Activated CD4-positive, alpha-beta T cell treated with anti-CD3 and anti-CD28 coated beads, Interleukin-2, amount 10 ng/mL, durations not matched to agents 24 days and 14 days (primary cell): ENCODE measurements around the gene DPP10. TPM values are rescaled to one million over a fixed set of nuclear protein-coding genes. Genes with fewer than 3 reads are reported as not detected.

Experiments used
- DNase-seq: peaks from one replicate; pipeline ENCODE4 v3.0.0; 2022
- H3K27ac Mint-ChIP-seq: one replicate; pipeline ENCODE4 v1.8.0; 2022; ENCODE audit warnings: mild to moderate bottlenecking, mixed read lengths
- H3K27me3 Mint-ChIP-seq: one replicate; pipeline ENCODE4 v1.8.0; 2022; ENCODE audit warnings: mixed read lengths
- H3K36me3 Mint-ChIP-seq: one replicate; pipeline ENCODE4 v1.8.0; 2022; ENCODE audit warnings: low read depth, mild to moderate bottlenecking, mixed read lengths
- H3K4me1 Mint-ChIP-seq: one replicate; pipeline ENCODE4 v1.8.0; 2021; ENCODE audit warnings: mixed read lengths
- H3K4me3 Mint-ChIP-seq: one replicate; pipeline ENCODE4 v1.8.0; 2022; ENCODE audit warnings: mild to moderate bottlenecking, moderate library complexity, mixed read lengths
- H3K9me3 Mint-ChIP-seq: one replicate; pipeline ENCODE4 v1.8.0; 2021; ENCODE audit warnings: mixed read lengths
- intact Hi-C: fragments of 100-400 bp; cut with micrococcal nuclease; formaldehyde crosslinking; loops from one replicate; pipeline ENCODE4 v1.15.1; 2023
- total RNA-seq: library from RNA; stranded (reverse); gene quantifications from 2 replicates; pipeline ENCODE4 v1.2.3, GENCODE V29; 2022

Gene DPP10
- total RNA-seq, 1 donor from 2014 or later: not detected

DNA sequence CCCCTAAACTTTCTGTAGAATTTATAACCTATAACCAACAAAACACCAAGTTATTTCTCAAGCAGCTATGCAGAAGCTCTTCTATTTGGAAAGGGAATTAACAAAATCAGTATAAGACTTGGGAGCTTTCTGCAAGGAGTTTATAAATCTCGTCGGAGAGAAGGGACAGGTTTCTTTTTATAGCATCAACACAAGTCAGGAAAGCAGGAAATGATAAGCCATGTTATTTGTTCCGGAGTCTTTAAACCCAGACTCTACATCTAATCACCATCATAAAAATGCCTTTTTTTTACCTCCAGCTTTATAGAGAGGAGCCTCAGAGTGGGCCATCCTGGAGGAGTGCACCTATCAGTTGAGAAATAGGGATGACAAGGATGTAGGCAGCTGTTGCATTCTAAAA, 137.1 kb downstream of the DPP10 start:
- Mint-ChIP-seq H3K9me3 (no peaks in the 10 kb centered on the region), H3K27me3 (no peaks in the 10 kb centered on the region), H3K4me3 (no peak overlapping the region), H3K36me3 (no peaks in the 10 kb centered on the region), H3K27ac (no peak overlapping the region), H3K4me1 (no peaks in the 10 kb centered on the region)
- no peak for DNase-seq
- intact Hi-C loops: no loop called here

DNA sequence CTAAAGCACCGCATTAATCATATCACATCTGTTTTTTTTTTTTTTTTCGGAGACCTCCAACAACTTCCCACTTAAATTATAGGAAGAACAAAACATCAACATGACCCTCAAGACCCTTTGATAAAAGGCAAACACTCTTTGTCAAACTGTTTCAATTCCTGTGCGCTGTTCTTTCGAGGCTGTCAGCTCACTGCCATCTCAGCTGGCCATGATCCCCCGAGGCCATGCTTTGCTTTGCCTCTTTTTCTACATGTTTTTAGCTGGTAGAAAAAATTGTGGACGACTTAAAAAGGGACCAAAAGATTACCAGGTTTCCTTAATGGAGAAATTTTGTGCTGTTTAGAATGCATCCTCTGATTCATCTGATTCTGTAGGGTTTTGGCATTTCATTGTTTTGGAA, 138.2 kb downstream of the DPP10 start:
- no peak overlapping the region for H3K4me3 Mint-ChIP-seq
- H3K4me1 Mint-ChIP-seq: no peaks in the 10 kb centered on the region
- H3K27me3 Mint-ChIP-seq: no peaks in the 10 kb centered on the region
- no peak overlapping the region for H3K27ac Mint-ChIP-seq
- no peak for DNase-seq
- intact Hi-C loops: no loop called here
- no peaks in the 10 kb centered on the region for H3K36me3 Mint-ChIP-seq
- H3K9me3 Mint-ChIP-seq: no peaks in the 10 kb centered on the region

DNA sequence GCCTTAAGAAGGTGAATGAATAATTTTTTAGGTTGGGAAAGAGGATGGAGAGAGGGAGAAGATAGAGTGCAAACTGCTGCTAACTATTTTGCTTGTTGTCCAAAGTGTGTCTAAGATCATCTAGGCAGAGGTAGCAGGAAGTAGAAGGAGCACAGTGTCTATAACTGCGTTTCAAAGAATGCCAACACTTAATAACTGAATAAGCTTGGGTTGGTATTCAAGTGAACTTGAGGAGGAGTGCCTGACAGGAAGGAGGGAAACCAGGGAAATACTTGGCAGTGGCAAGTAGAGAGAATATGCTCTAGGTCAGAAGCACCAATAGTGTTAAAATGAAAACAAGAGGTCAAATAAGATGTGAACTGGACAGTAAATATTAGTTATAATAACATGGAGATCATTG, 155.9 kb downstream of the DPP10 start:
- intact Hi-C loops: no loop called here
- H3K4me3 Mint-ChIP-seq: no peak overlapping the region
- H3K9me3 Mint-ChIP-seq: no peaks in the 10 kb centered on the region
- no peaks in the 10 kb centered on the region for H3K27me3 Mint-ChIP-seq
- no peaks in the 10 kb centered on the region for H3K36me3 Mint-ChIP-seq
- no peaks in the 10 kb centered on the region for H3K4me1 Mint-ChIP-seq
- H3K27ac Mint-ChIP-seq: no peak overlapping the region
- DNase-seq: no peak

DNA sequence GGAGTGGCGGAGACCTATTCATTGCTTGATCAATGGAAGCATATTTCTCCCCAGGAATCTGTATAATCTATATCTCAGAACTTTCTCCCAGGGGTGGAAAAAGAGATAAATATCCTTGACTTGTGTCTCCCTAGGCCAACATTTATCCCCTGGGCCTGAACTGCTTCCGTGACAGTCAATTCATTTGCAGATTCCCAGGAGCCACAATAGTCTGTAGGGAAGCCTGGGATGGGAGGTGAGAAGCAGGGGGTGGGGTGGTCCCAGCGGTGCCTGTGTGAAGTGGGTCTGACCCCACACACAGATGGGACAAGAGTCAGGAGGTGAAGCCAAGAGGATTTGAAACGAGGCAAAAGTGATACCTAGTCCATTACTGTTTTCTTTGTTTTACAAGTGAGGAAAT, 166.8 kb downstream of the DPP10 start:
- no peak overlapping the region for H3K4me3 Mint-ChIP-seq
- H3K27ac Mint-ChIP-seq: no peak overlapping the region
- DNase-seq: no peak
- H3K36me3 Mint-ChIP-seq: no peaks in the 10 kb centered on the region
- no peaks in the 10 kb centered on the region for H3K27me3 Mint-ChIP-seq
- no peaks in the 10 kb centered on the region for H3K9me3 Mint-ChIP-seq
- no peaks in the 10 kb centered on the region for H3K4me1 Mint-ChIP-seq
- intact Hi-C loops: no loop called here

DNA sequence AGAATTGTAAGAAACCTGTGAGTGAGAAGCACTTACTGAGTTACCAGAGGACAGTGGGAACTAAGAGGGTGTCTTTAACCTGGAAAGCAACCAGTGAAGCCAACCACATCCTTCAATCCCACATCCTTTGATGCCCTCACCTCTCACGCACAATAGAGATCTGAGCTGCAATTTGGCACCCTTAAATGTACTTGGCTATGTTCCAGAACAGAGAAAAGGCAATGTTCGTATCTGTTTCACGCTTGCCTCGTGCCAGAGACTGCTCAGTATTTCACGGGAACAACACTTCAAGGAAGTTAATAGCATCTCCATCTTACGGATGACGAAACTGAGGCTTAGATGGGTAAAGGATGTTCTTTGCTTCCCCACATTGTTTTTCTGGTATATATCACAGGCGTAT, 167.4 kb downstream of the DPP10 start:
- Mint-ChIP-seq H3K4me1 (no peaks in the 10 kb centered on the region), H3K36me3 (no peaks in the 10 kb centered on the region), H3K27ac (no peak overlapping the region), H3K9me3 (no peaks in the 10 kb centered on the region), H3K27me3 (no peaks in the 10 kb centered on the region), H3K4me3 (no peak overlapping the region)
- intact Hi-C loops: no loop called here
- DNase-seq: no peak

DNA sequence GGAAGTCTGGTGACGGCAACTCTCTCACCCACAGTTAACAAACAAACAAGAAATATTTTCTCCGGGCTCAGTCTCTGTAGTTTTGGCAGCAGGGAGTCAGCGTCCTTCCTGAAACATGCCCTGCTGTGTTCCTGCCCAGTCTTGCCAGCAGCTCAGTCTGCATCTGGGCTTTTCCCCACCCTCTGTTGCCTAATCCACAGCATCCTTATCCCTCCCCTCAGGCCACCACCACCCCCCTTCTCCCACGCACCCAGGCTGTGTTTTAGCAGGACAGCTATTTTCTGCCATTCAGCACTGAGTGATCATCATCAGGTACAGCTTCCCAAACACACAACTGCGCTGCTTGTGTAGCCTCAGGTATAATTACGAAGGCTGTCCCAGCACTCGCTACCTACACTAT, 168.2 kb downstream of the DPP10 start:
- Mint-ChIP-seq H3K9me3 (no peaks in the 10 kb centered on the region), H3K4me1 (no peaks in the 10 kb centered on the region), H3K4me3 (no peak overlapping the region), H3K27me3 (no peaks in the 10 kb centered on the region), H3K27ac (no peak overlapping the region), H3K36me3 (no peaks in the 10 kb centered on the region)
- no peak for DNase-seq
- intact Hi-C loops: no loop called here

DNA sequence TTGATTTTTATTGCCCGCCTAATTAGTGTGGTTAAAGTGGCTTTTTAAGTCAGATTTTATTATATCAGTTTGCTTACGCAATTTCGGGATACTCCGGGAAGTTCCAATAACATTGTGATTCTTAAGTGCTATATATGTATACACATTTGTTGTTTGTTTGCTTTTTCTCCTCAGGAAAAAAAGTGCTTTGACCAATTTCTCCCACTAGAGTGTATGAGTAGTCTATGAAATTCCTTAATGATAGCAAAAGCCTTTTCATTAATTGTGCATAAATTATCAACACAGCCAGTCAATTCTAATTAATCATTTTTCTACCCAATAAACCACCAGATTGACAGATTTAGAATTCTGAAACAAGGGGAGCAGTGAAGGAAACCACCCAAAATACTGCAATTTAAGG, 172.2 kb downstream of the DPP10 start:
- intact Hi-C loops: no loop called here
- H3K4me1 Mint-ChIP-seq: no peaks in the 10 kb centered on the region
- H3K27me3 Mint-ChIP-seq: no peaks in the 10 kb centered on the region
- no peak overlapping the region for H3K4me3 Mint-ChIP-seq
- no peak overlapping the region for H3K27ac Mint-ChIP-seq
- H3K9me3 Mint-ChIP-seq: no peaks in the 10 kb centered on the region
- H3K36me3 Mint-ChIP-seq: no peaks in the 10 kb centered on the region
- DNase-seq: no peak

DNA sequence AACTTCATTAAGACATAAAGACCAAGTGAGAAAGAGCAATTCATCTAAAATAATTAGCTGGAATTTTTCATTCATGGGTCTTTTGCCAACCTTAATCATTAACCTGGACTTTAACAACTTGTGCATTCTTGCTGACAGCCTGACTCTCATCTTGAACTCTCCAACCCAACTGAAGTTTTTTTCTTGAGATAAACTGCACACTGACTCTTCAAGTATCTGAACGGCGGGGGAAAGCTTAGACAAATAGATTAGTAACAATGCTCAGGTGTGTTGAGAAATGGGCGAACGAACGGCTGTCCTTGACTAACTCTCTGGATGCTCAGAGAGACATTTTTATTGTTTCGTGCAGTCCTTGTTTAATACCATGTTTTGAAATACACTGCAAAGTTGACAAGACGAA, 186.0 kb downstream of the DPP10 start:
- H3K27ac Mint-ChIP-seq: no peak overlapping the region
- H3K9me3 Mint-ChIP-seq: no peaks in the 10 kb centered on the region
- no peak overlapping the region for H3K4me3 Mint-ChIP-seq
- H3K36me3 Mint-ChIP-seq: no peaks in the 10 kb centered on the region
- DNase-seq: no peak
- no peaks in the 10 kb centered on the region for H3K27me3 Mint-ChIP-seq
- intact Hi-C loops: no loop called here
- H3K4me1 Mint-ChIP-seq: no peaks in the 10 kb centered on the region

DNA sequence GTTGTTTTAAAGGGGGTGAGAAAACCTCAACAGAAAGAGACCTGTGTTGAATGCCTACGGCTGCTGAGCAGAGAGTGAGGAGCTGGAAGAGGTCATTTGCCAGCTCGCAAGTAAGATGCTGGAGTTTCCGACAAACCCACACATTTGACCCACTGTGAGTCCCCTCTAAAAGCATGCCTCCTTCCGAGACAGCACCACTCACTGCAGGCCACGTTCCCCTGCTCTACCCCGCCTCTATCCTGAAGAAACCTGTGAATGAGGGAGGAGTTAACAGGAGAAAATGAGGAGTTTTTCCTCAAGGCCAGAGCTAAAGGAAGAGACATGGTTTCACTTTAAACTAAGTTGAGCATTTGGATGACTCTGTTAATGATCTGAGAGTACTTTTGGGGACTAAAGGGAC, 188.7 kb downstream of the DPP10 start:
- DNase-seq: no peak
- Mint-ChIP-seq H3K4me1 (no peaks in the 10 kb centered on the region), H3K36me3 (no peaks in the 10 kb centered on the region), H3K4me3 (no peak overlapping the region), H3K27ac (no peak overlapping the region), H3K9me3 (no peaks in the 10 kb centered on the region), H3K27me3 (no peaks in the 10 kb centered on the region)
- intact Hi-C loops: no loop called here

DNA sequence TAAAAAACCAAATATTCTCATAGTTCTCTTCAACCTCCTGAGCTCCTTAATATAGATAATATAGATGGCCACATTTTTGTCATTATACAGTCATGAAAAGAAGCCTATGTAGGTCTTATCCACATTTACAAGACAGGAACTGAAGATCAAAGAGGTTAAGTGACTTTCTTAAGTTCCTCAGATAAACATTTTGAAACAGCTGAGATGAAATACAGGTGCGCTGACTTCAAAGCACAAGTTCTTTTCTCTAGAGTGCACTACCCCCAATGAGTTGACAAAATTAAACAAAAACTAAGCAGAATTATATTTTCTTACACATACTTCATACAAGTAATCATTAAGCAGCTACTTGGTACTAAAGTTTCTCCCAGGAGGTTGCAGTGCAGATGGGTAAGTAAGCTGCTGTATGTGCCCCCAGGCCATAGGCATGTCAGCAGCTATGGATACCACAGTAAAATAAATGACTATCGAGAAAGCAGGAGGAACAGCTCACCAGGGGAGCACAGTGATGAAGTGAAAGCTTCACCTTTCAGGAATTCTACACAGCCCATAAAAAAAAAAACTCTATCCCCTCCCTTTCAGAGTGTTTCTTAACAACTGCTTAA, 199.8 kb downstream of the DPP10 start:
- Mint-ChIP-seq H3K36me3 (no peaks in the 10 kb centered on the region), H3K27ac (no peak overlapping the region), H3K27me3 (no peaks in the 10 kb centered on the region), H3K4me3 (no peak overlapping the region), H3K4me1 (no peaks in the 10 kb centered on the region), H3K9me3 (no peaks in the 10 kb centered on the region)
- DNase-seq: no peak
- intact Hi-C loops: no loop called here

DNA sequence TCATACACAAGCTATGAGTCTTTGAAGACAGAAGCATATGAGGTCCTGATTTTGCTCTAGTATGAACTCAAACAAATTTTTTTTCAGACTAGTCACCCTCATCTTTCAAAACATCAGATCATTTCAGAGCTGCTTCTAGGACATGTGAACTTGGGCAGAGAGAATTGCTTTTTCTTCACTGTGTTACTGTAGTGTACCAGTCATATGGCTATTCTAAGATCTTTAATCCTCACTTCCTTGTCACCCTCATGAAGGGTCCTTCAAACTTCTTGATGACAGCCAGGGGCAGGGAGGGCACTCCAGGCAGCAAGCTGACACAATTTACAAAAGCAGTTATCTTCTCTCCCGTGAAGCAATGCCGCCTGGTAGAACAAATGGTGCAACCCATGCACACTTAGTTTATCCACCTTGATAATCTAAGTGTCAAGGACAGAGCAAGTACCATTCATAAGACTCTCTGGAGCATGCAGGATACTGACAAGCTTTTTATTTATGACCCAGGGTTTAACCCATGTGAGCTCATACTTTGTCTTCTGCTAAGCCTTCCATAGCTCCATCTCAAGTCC, 200.6 kb downstream of the DPP10 start:
- Mint-ChIP-seq H3K4me1 (no peaks in the 10 kb centered on the region), H3K27ac (no peak overlapping the region), H3K4me3 (no peak overlapping the region), H3K9me3 (no peaks in the 10 kb centered on the region), H3K27me3 (no peaks in the 10 kb centered on the region), H3K36me3 (no peaks in the 10 kb centered on the region)
- DNase-seq: no peak
- intact Hi-C loops: no loop called here

DNA sequence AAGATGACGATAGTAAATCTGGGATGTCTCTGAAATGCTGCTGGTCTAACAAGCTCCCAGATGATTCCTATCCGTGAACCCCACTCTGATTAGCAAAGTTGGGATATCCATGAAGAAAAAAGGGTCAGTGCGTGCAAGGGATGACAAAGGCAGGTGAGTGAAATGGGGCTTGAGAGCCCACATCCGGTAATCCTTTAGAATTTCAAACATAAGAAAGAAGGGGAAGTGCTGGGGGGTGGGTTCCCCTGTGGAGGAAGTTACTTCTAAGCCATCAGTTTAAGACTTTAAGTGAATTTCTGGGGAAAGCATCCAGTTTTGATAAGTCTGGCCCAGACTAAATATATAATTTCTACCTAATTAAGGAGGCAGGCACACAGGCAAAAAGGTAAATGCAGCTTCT, 209.5 kb downstream of the DPP10 start:
- Mint-ChIP-seq H3K27ac (no peak overlapping the region), H3K4me1 (no peaks in the 10 kb centered on the region), H3K9me3 (no peaks in the 10 kb centered on the region), H3K27me3 (no peaks in the 10 kb centered on the region), H3K4me3 (no peak overlapping the region), H3K36me3 (no peaks in the 10 kb centered on the region)
- DNase-seq: no peak
- intact Hi-C loops: no loop called here

DNA sequence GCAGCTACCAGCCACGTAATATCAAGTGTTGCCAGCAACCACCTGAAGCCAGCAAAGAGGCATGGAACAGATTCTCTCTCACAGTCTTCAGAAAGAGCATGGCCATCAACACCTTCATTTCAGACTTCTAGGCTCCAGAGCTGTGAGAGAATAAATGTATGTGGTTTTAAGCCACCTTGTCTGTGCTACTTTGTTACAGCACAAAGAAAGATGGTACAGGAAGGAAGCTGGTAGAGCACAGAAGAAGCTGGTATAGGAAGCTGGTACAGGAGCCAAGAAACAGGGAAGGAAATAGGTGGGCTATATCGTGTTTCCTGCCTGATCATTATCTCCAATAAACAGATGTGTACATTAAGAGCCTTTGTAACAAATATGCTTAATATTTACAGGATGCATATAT, 217.4 kb downstream of the DPP10 start:
- no peaks in the 10 kb centered on the region for H3K9me3 Mint-ChIP-seq

DNA sequence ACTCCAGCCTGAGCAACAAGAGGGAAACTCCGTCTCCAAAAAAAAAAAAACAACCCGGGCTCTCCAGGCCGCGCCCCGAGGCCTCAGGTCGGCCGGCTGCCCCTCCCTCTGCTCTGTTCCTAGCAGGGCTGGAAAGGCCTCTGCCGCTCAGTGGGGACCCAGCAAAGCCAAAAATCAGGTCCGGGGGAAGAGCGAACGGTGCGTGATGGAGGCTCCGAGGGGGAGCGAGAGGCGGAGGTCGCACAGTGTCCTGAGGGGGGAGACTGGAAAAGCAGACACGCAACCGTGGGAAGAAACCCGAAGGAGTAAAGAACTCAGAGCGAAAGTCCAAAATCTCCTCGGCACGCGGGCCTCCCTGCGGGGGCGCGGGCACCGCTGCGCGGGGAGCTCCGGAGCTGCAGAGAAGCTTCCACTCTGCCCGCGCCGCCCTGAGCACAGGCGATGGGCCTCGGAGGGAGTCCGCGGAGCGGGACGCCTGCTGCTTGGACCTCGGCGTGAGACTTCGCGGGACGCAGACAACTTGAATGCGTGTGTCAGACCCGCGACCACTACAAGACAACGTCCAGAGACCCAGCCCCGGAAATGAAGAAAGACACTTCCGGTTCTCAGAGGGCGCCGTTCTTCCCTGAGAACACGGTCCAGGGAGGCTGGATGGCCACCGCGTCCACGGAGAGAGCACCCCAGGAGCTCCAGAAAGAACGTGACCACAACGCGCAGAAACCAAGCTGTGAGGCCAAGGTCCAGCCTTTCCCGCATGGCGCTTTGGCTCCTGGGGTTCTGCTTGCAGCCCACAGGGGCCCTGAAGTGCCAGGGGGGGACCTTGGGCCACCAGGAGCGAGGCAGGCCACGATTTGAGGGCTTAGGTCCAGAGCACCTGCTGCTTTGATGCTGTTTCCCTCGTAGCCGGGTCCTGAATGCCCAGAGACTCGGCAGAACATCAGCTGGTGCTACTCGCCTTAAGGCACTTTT, 219.8 kb downstream of the DPP10 start:
- DNase-seq: peak; percentile 54
- Mint-ChIP-seq H3K4me3 (peak overlapping the region; percentile 74), H3K4me1 (no peaks in the 10 kb centered on the region), H3K27me3 (peaks cover 10% of the 10 kb centered on the region), H3K27ac (no peak overlapping the region), H3K9me3 (no peaks in the 10 kb centered on the region), H3K36me3 (no peaks in the 10 kb centered on the region)
- intact Hi-C loops: no loop called here

More for the DNA sequence above, 217.4 kb downstream of the DPP10 start:
- no peak for DNase-seq
- intact Hi-C loops: no loop called here
- H3K27me3 Mint-ChIP-seq: peaks cover 10% of the 10 kb centered on the region
- H3K27ac Mint-ChIP-seq: no peak overlapping the region
- no peak overlapping the region for H3K4me3 Mint-ChIP-seq
- H3K36me3 Mint-ChIP-seq: no peaks in the 10 kb centered on the region
- H3K4me1 Mint-ChIP-seq: no peaks in the 10 kb centered on the region
